ENCODE results near the gene MYOG. TPM values are rescaled to one million over a fixed set of nuclear protein-coding genes. Genes with fewer than 3 reads are reported as not detected.

The MYOG gene
- total and polyA plus RNA-seq, 7 donors: 9.7 to 451 (median 160) TPM

DNA sequence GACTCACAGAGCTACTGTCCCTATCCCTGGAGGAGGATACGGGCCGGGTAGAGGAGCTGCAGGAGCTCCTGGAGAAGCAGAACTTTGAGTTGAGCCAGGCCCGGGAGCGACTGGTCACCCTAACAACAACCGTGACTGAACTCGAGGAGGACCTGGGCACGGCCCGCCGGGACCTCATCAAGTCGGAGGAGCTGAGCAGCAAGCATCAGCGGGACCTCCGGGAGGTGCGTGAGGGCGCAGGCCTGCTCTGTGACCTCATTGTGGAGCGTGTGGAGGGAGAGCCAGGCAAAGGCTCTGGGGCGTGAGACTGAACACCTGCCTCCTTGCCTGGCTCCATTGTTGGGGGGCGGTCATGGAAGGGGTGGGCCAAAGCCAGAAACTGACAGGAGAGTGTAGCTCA is 40.5 kb downstream of the MYOG start:
- intact Hi-C loops (cut with DNase I): no loop called here
- WGBS, 3 donors: 93 to 95% (median 94%) methylated on average over 17 of the region's 17 CpGs

DNA sequence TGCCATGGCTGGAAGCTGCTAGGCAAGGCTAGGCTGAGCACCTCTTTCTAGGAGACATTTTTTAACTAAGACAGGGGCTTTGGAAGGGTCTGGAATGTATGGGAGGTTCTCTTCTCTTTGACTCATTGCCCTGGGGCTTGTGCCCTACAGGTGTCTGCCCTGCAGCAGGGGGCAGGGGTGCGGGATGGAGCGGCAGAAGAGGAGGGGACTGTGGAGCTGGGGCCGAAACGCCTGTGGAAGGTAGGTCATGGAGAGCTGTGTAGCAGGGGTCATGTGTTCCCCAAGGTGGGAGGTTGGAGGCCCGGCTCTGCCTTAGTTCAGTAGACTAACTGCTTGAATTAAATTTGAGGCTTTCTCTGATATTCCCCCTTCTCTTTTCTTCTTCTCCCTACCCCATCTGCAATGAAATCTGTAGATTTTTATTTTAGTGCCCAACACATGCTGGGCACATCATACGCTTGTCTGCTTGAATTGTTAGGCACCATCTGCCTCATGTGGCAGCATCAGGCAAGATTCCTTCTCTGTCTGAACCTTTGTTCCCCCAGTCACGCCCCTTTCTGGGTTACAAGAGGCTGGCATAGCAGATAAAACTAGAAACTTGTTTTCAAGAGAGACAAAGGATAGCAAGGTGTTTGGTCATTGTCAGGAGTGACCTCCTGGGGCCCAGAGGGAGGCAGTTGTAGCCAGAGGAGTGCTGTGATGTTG is 41.1 kb downstream of the MYOG start:
- ATAC-seq (no peak), DNase-seq (no peak)
- Histone ChIP-seq H3K36me3 (ENCODE audit: insufficient read depth in 1 of 2, low read depth in 1 of 2) (peaks cover 0 to 74% of the 10 kb centered on the region in 2 donors), H3K9me3 (no peaks in the 10 kb centered on the region), H3K4me1 (peaks cover 26% of the 10 kb centered on the region), H3K27me3 (ENCODE audit: insufficient read depth in 3 of 3, low read length in 2 of 3) (no peaks in the 10 kb centered on the region), H3K4me3 (no peak overlapping the region), H3K27ac (no peak overlapping the region)
- TF ChIP-seq, protein P1, sequence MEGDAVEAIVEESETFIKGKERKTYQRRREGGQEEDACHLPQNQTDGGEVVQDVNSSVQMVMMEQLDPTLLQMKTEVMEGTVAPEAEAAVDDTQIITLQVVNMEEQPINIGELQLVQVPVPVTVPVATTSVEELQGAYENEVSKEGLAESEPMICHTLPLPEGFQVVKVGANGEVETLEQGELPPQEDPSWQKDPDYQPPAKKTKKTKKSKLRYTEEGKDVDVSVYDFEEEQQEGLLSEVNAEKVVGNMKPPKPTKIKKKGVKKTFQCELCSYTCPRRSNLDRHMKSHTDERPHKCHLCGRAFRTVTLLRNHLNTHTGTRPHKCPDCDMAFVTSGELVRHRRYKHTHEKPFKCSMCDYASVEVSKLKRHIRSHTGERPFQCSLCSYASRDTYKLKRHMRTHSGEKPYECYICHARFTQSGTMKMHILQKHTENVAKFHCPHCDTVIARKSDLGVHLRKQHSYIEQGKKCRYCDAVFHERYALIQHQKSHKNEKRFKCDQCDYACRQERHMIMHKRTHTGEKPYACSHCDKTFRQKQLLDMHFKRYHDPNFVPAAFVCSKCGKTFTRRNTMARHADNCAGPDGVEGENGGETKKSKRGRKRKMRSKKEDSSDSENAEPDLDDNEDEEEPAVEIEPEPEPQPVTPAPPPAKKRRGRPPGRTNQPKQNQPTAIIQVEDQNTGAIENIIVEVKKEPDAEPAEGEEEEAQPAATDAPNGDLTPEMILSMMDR (IDR thresholded peaks at IDR 0.05): no peak
- intact Hi-C loops (cut with DNase I): loop anchor here in 1 of 2 donors (5.0 kb wide), 3 partner anchors 33 to 223 kb away; no protein-coding TSS in a partner anchor
- 92 to 98% (median 96%) methylated on average over 7 of the region's 7 CpGs for WGBS, 3 donors

More for the DNA sequence above, 40.5 kb downstream of the MYOG start:
- Histone ChIP-seq H3K9me3 (no peaks in the 10 kb centered on the region), H3K4me3 (no peak overlapping the region), H3K4me1 (peaks cover 21% of the 10 kb centered on the region), H3K27ac (no peak overlapping the region), H3K36me3 (ENCODE audit: insufficient read depth in 1 of 2, low read depth in 1 of 2) (peaks cover 0 to 80% of the 10 kb centered on the region in 2 donors), H3K27me3 (ENCODE audit: insufficient read depth in 3 of 3, low read length in 2 of 3) (no peaks in the 10 kb centered on the region)
- TF ChIP-seq, protein P1 (IDR thresholded peaks at IDR 0.05): no peak
- ATAC-seq (no peak), DNase-seq (no peak)

GRCh38 chr1:203043830-203044545 is 41.8 kb downstream of the MYOG start:
- 89 to 92% (median 89%) methylated on average over 14 of the region's 14 CpGs for WGBS, 3 donors
- H3K27me3 ChIP-seq (ENCODE audit: insufficient read depth in 3 of 3, low read length in 2 of 3): no peaks in the 10 kb centered on the region
- ATAC-seq: no peak

DNA sequence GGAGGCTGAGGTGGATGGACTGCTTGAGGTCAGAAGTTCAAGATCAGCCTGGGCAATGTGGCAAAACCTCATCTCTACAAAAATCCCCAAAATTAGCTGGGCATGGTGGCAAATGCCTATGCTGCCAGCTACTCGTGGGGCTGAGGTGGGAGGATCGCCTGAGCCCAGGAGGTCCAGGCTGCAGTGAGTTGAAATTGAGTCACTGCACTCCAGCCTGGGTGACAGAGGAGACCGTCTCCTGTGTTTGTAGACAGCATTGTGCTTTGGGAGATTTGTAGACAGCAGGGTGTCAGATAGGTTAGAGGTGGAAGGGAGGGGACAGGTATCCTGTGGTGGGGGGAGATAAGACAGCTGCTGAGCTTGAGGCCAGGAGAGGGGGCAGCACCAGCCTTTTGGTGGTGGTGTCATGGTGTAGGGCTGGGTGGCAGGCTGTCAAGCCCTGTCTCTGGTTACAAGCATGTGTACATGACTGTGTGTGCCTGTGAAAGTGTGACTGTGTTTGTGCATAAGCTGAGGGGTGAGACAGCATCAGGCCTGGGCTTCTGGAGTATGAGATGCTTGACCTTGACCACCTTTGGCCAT is 44.4 kb downstream of the MYOG start:
- Histone ChIP-seq H3K36me3 (ENCODE audit: insufficient read depth in 1 of 2, low read depth in 1 of 2) (peaks cover 0 to 41% of the 10 kb centered on the region in 2 donors), H3K4me1 (peaks cover 55% of the 10 kb centered on the region), H3K4me3 (no peak overlapping the region), H3K27me3 (ENCODE audit: insufficient read depth in 3 of 3, low read length in 2 of 3) (no peaks in the 10 kb centered on the region), H3K27ac (no peak overlapping the region), H3K9me3 (no peaks in the 10 kb centered on the region)
- DNase-seq: no peak
- WGBS, 3 donors: 77 to 85% (median 85%) methylated on average over 3 of the region's 3 CpGs
- TF ChIP-seq, protein P1 (IDR thresholded peaks at IDR 0.05): no peak
- ATAC-seq: no peak
- intact Hi-C loops (cut with DNase I): loop anchor here in 1 of 2 donors (2.0 to 5.0 kb wide), 4 partner anchors 36 to 226 kb away; no protein-coding TSS in a partner anchor

More at GRCh38 chr1:203043830-203044545, 41.8 kb downstream of the MYOG start:
- intact Hi-C loops (cut with DNase I): loop anchor here in 1 of 2 donors (5.0 kb wide), 3 partner anchors 33 to 223 kb away; no protein-coding TSS in a partner anchor
- Histone ChIP-seq H3K4me3 (no peak overlapping the region), H3K4me1 (peaks cover 33% of the 10 kb centered on the region), H3K27ac (no peak overlapping the region), H3K9me3 (no peaks in the 10 kb centered on the region), H3K36me3 (ENCODE audit: insufficient read depth in 1 of 2, low read depth in 1 of 2) (peaks cover 0 to 67% of the 10 kb centered on the region in 2 donors)
- TF ChIP-seq, protein P1 (IDR thresholded peaks at IDR 0.05): no peak
- no peak for DNase-seq
